Astrocyte (in vitro differentiated cells and primary cell): ENCODE data around the gene TTLL9. TPM values are rescaled to one million over a fixed set of nuclear protein-coding genes. Genes with fewer than 3 reads are reported as not detected.

Experiments used
- DNase-seq: peaks from one replicate; pipeline ENCODE4 v3.0.0-alpha.2; 2010; ENCODE audit warnings: low read depth
- FAIRE-seq: peaks from 2 replicates; lab custom pipeline; 2011; peaks lifted over from hg19 to GRCh38; lab: Jason Lieb, UNC
- H2AFZ ChIP-seq: 2 replicates; pipeline ENCODE4 v1.6.0; 2012; ENCODE audit warnings: low read depth, low read length, inconsistent platforms
- H3K27ac ChIP-seq: 2 replicates; pipeline ENCODE4 v1.5.1; 2011; ENCODE audit warnings: low read depth, low read length, inconsistent platforms
- H3K27me3 ChIP-seq: 2 replicates; pipeline ENCODE4 v1.6.0; 2011; ENCODE audit warnings: low read length, inconsistent platforms; ENCODE audit not compliant: insufficient read depth
- H3K36me3 ChIP-seq: 2 replicates; pipeline ENCODE4 v1.5.1; 2011; ENCODE audit warnings: low read length, inconsistent platforms; ENCODE audit not compliant: insufficient read depth
- H3K4me1 ChIP-seq: 2 replicates; pipeline ENCODE4 v1.5.1; 2011; ENCODE audit warnings: low read length, inconsistent platforms; ENCODE audit not compliant: insufficient read depth
- H3K4me2 ChIP-seq: 2 replicates; pipeline ENCODE4 v1.6.0; 2012; ENCODE audit warnings: low read length, inconsistent platforms
- H3K4me3 ChIP-seq: 2 replicates; pipeline ENCODE4 v1.5.1; 2011; ENCODE audit warnings: low read depth, mild to moderate bottlenecking, low read length, inconsistent platforms; ENCODE audit not compliant: insufficient read depth
- H3K79me2 ChIP-seq: 2 replicates; pipeline ENCODE4 v1.6.0; 2012; ENCODE audit warnings: mild to moderate bottlenecking, low read length, inconsistent platforms; ENCODE audit not compliant: insufficient read depth
- H3K9ac ChIP-seq: 2 replicates; pipeline ENCODE4 v1.6.0; 2012; ENCODE audit warnings: mild to moderate bottlenecking, low read length, inconsistent platforms
- H3K9me3 ChIP-seq: 2 replicates; pipeline ENCODE4 v1.5.1; 2012; ENCODE audit warnings: low read depth, mild to moderate bottlenecking, low read length, inconsistent platforms; ENCODE audit not compliant: insufficient read depth
- H4K20me1 ChIP-seq: 2 replicates; pipeline ENCODE4 v1.6.0; 2012; ENCODE audit warnings: low read length, inconsistent platforms; ENCODE audit not compliant: insufficient read depth
- H3K27ac Mint-ChIP-seq: one replicate; pipeline ENCODE4 v1.8.0; 2021; ENCODE audit warnings: mild to moderate bottlenecking, mixed read lengths; ENCODE audit not compliant: unreplicated experiment
- H3K27me3 Mint-ChIP-seq: one replicate; pipeline ENCODE4 v1.8.0; 2021; ENCODE audit warnings: low read depth, mixed read lengths; ENCODE audit not compliant: unreplicated experiment
- H3K36me3 Mint-ChIP-seq: one replicate; pipeline ENCODE4 v1.8.0; 2021; ENCODE audit warnings: low read depth, mixed read lengths; ENCODE audit not compliant: unreplicated experiment
- H3K4me1 Mint-ChIP-seq: one replicate; pipeline ENCODE4 v1.8.0; 2021; ENCODE audit warnings: low read depth, mixed read lengths; ENCODE audit not compliant: unreplicated experiment
- H3K4me3 Mint-ChIP-seq: one replicate; pipeline ENCODE4 v1.8.0; 2021; ENCODE audit warnings: mild to moderate bottlenecking, moderate library complexity, mixed read lengths; ENCODE audit not compliant: unreplicated experiment
- H3K9me3 Mint-ChIP-seq: one replicate; pipeline ENCODE4 v1.8.0; 2021; ENCODE audit warnings: mild to moderate bottlenecking, mixed read lengths; ENCODE audit not compliant: unreplicated experiment
- EZH2 ChIP-seq: IDR thresholded peaks from 2 replicates; pipeline ENCODE4 v1.6.1; 2012; ENCODE audit warnings: mild to moderate bottlenecking, low read length, inconsistent platforms; ENCODE audit not compliant: insufficient read depth
- total RNA-seq: library from RNA; stranded (reverse); gene quantifications from 2 replicates; pipeline ENCODE4 v1.2.1, GENCODE V29; 2021
- TF ChIP-seq, protein P1 (sequence below): IDR thresholded peaks from 2 replicates; pipeline ENCODE4 v1.5.1; 2011; ENCODE audit warnings: low read depth, mild to moderate bottlenecking, inconsistent platforms, low read length, moderate library complexity; ENCODE audit not compliant: insufficient read depth

The TTLL9 gene
- total RNA-seq, 1 donor from 2014 or later = 0.41 TPM

DNA sequence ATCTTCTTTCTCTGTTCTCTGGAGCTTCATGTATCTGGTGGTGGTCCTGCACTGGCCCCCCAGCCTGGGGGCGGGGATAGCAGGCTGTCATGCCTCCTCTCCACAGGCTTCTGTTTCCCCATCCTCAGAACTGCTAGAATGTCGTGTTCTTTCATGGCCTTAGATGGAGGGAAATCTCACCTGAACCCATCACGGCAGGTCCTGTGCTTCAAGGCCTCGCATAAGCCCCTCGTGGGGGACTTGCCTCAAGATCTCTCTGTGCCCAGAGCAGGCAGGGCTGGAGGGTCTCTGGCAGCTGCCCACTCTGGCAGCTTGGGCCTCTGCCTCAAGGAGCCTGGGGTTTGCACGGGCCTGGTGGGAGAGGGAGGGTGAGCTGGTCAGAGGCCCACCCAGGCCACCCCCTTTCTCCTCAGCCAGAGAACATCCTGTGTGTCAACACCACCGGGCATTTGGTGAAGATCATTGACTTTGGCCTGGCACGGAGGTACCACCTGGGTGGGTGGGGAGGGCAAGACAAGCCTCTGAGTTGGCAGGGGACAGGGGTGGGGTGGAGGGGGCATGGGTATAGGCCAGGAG lies 39.9 kb upstream of the TTLL9 start:
- no peaks in the 10 kb centered on the region for H3K9me3 ChIP-seq
- no peaks in the 10 kb centered on the region for H3K36me3 ChIP-seq
- H3K9ac ChIP-seq = no peak overlapping the region
- DNase-seq = no peak
- H3K27me3 ChIP-seq = no peaks in the 10 kb centered on the region
- Mint-ChIP-seq H3K4me1 (peaks cover 12% of the 10 kb centered on the region), H3K27ac (no peak overlapping the region), H3K27me3 (peaks cover 40% of the 10 kb centered on the region), H3K4me3 (no peak overlapping the region), H3K36me3 (peaks cover 16% of the 10 kb centered on the region), H3K9me3 (no peaks in the 10 kb centered on the region)
- no peaks in the 10 kb centered on the region for H4K20me1 ChIP-seq
- no peak for FAIRE-seq
- no peaks in the 10 kb centered on the region for H3K79me2 ChIP-seq
- H2AFZ ChIP-seq = no peak overlapping the region
- TF ChIP-seq, protein P1, sequence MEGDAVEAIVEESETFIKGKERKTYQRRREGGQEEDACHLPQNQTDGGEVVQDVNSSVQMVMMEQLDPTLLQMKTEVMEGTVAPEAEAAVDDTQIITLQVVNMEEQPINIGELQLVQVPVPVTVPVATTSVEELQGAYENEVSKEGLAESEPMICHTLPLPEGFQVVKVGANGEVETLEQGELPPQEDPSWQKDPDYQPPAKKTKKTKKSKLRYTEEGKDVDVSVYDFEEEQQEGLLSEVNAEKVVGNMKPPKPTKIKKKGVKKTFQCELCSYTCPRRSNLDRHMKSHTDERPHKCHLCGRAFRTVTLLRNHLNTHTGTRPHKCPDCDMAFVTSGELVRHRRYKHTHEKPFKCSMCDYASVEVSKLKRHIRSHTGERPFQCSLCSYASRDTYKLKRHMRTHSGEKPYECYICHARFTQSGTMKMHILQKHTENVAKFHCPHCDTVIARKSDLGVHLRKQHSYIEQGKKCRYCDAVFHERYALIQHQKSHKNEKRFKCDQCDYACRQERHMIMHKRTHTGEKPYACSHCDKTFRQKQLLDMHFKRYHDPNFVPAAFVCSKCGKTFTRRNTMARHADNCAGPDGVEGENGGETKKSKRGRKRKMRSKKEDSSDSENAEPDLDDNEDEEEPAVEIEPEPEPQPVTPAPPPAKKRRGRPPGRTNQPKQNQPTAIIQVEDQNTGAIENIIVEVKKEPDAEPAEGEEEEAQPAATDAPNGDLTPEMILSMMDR = no peak
- TF ChIP-seq EZH2 = no peak
- no peak overlapping the region for H3K4me3 ChIP-seq
- H3K4me1 ChIP-seq = peaks cover 4% of the 10 kb centered on the region
- H3K27ac ChIP-seq = no peak overlapping the region
- H3K4me2 ChIP-seq = no peak overlapping the region

DNA sequence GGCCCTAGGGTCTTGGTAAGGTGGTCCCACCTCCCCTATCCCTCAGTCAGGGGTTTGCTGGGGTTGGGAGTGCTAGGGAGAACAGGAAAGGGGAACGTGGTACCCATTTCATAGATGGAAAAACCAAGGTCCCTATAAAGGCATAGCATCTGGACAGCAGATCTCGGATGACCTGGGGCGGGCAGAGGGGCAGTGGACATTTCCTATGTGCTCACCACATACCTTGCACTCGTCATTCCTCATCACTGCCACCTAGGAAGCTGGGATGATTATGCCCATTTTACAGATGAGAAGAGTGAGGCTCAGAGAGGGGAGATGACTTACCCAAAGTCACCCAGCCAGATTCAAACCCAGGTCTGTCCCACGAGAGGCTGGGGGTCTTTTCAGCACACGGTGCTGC lies 39.2 kb upstream of the TTLL9 start:
- Mint-ChIP-seq H3K27ac (no peak overlapping the region), H3K9me3 (no peaks in the 10 kb centered on the region), H3K4me3 (no peak overlapping the region), H3K36me3 (peaks cover 16% of the 10 kb centered on the region), H3K4me1 (peaks cover 18% of the 10 kb centered on the region), H3K27me3 (peaks cover 40% of the 10 kb centered on the region)
- no peaks in the 10 kb centered on the region for H4K20me1 ChIP-seq
- no peak for FAIRE-seq
- DNase-seq = no peak
- H3K4me2 ChIP-seq = no peak overlapping the region
- TF ChIP-seq, protein P1 = no peak
- TF ChIP-seq EZH2 = no peak
- H3K4me3 ChIP-seq = no peak overlapping the region
- no peak overlapping the region for H2AFZ ChIP-seq
- no peaks in the 10 kb centered on the region for H3K9me3 ChIP-seq
- no peak overlapping the region for H3K9ac ChIP-seq
- no peaks in the 10 kb centered on the region for H3K79me2 ChIP-seq
- no peak overlapping the region for H3K27ac ChIP-seq
- no peaks in the 10 kb centered on the region for H3K36me3 ChIP-seq
- peaks cover 11% of the 10 kb centered on the region for H3K4me1 ChIP-seq
- no peaks in the 10 kb centered on the region for H3K27me3 ChIP-seq

DNA sequence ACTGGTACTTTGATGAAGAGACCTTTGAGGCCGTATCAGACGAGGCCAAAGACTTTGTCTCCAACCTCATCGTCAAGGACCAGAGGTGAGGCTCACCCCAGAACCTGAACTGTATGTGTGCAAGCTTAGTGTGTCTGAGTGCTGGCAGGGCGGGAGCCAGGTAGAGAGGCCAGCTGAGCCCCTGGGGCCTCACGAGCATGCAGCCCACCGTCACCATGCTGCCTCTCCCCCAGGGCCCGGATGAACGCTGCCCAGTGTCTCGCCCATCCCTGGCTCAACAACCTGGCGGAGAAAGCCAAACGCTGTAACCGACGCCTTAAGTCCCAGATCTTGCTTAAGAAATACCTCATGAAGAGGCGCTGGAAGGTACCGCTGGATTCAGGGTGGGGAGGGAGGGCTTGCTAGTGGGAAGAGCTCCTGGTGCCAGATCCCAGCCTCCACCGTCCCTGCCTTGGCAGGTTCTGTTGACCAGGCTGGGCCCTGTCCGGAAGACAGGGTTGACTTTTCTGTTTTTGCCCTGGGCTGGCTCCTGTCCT lies 38.6 kb upstream of the TTLL9 start:
- Histone ChIP-seq H3K4me1 (peaks cover 17% of the 10 kb centered on the region), H3K9me3 (no peaks in the 10 kb centered on the region), H3K27me3 (no peaks in the 10 kb centered on the region), H4K20me1 (no peaks in the 10 kb centered on the region), H3K4me2 (no peak overlapping the region), H3K4me3 (no peak overlapping the region), H3K36me3 (no peaks in the 10 kb centered on the region), H2AFZ (no peak overlapping the region), H3K27ac (no peak overlapping the region), H3K79me2 (no peaks in the 10 kb centered on the region), H3K9ac (no peak overlapping the region)
- FAIRE-seq (no peak), DNase-seq (no peak)
- Mint-ChIP-seq H3K4me3 (no peak overlapping the region), H3K4me1 (peaks cover 24% of the 10 kb centered on the region), H3K36me3 (peaks cover 16% of the 10 kb centered on the region), H3K9me3 (no peaks in the 10 kb centered on the region), H3K27me3 (peaks cover 40% of the 10 kb centered on the region), H3K27ac (no peak overlapping the region)
- no peak for TF ChIP-seq EZH2
- TF ChIP-seq, protein P1 = no peak
